Ascending aorta (tissue), 2 donors: ENCODE results near the gene PTGR1. TPM values are rescaled to one million over a fixed set of nuclear protein-coding genes. Genes with fewer than 3 reads are reported as not detected.
"Not testable (repeated sequence)": the region's sequence is repeated elsewhere in the genome, so short reads cannot be mapped to it uniquely, and the experiment has no call there.

ENCODE experiments used
- DNase-seq, 2 donors: peaks; one replicate each; pipeline ENCODE4 v3.0.0-alpha.2; 2019; ENCODE audit warnings: low spot score in 2 of 2
- H3K27ac ChIP-seq, 2 donors: fragments of 200-600 bp; sonication (generic); one replicate each; pipeline ENCODE4 v1.5.1; 2016 to 2017; ENCODE audit warnings: mild to moderate bottlenecking in 1 of 2
- H3K27me3 ChIP-seq: fragments of 200-600 bp; sonication (generic); one replicate; pipeline ENCODE4 v1.5.1; 2017
- H3K36me3 ChIP-seq, 2 donors: fragments of 200-600 bp; sonication (generic); one replicate each; pipeline ENCODE4 v1.5.1; 2016
- H3K4me1 ChIP-seq, 2 donors: fragments of 200-600 bp; sonication (generic); one replicate each; pipeline ENCODE4 v1.5.1; 2016 to 2017; ENCODE audit warnings: mild to moderate bottlenecking in 1 of 2
- H3K4me3 ChIP-seq, 2 donors: fragments of 200-600 bp; sonication (generic); one replicate each; pipeline ENCODE4 v1.5.1; 2016 to 2017; ENCODE audit warnings: mild to moderate bottlenecking in 1 of 2
- H3K9me3 ChIP-seq, 2 donors: fragments of 200-600 bp; sonication (generic); one replicate each; pipeline ENCODE4 v1.5.1; 2016
- CTCF ChIP-seq, 3 experiments: fragments of 200-600 bp in 2 of 3; fragments of 450-650 bp in 1 of 3; sonication (generic) in 2 of 3; IDR thresholded peaks; one replicate each; pipeline ENCODE4 v1.5.1; 2016 to 2019; ENCODE audit warnings: antibody characterized with exemption in 3 of 3, mild to moderate bottlenecking in 1 of 3, moderate library complexity in 1 of 3
- intact Hi-C: fragments of 100-400 bp; cut with DNase I; formaldehyde crosslinking; loops from one replicate; pipeline ENCODE4 v1.15.1; 2023
- total RNA-seq: library from RNA; depleted of rRNA; stranded (reverse); fragments of >200 nt; gene quantifications from one replicate; pipeline ENCODE4 v1.1.0, GENCODE V29; 2016

PTGR1 gene
- total RNA-seq, 1 donor from 2014 or later, result 86.2 TPM

GRCh38 chr9:111559000-111559610 is 40.3 kb downstream of the PTGR1 start:
- intact Hi-C loops, result no loop called here
- Histone ChIP-seq H3K4me1 (no peaks in the 10 kb centered on the region), H3K4me3 (no peak overlapping the region), H3K9me3 (peaks cover 15 to 44% of the 10 kb centered on the region in 2 donors), H3K27me3 (no peaks in the 10 kb centered on the region), H3K36me3 (peaks cover 5 to 68% of the 10 kb centered on the region in 2 donors), H3K27ac (no peak overlapping the region)
- no peak for TF ChIP-seq CTCF (IDR thresholded peaks at IDR 0.05)
- DNase-seq, result no peak

GRCh38 chr9:111555425-111555824 is 44.0 kb downstream of the PTGR1 start:
- H3K4me3 ChIP-seq, intact Hi-C loops, H3K4me1 ChIP-seq, H3K27ac ChIP-seq, H3K27me3 ChIP-seq, DNase-seq: not testable (repeated sequence)
- peaks cover 3 to 63% of the 10 kb centered on the region in 2 donors for H3K36me3 ChIP-seq
- H3K9me3 ChIP-seq, result peaks cover 31 to 81% of the 10 kb centered on the region in 2 donors

- peaks cover 79 to 100% of the 10 kb centered on the region in 2 donors for H3K9me3 ChIP-seq
- no peak for TF ChIP-seq CTCF (IDR thresholded peaks at IDR 0.05)
- no peak for DNase-seq
These were observed 50.8 kb downstream of the PTGR1 start for GRCh38 chr9:111548623-111549022.

GRCh38 chr9:111542497-111543254 is 56.8 kb downstream of the PTGR1 start:
- Histone ChIP-seq H3K27ac (no peak overlapping the region), H3K9me3 (peaks cover 91 to 100% of the 10 kb centered on the region in 2 donors), H3K4me1 (no peaks in the 10 kb centered on the region), H3K4me3 (no peak overlapping the region), H3K27me3 (no peaks in the 10 kb centered on the region), H3K36me3 (peaks cover 42 to 56% of the 10 kb centered on the region in 2 donors)
- TF ChIP-seq CTCF (IDR thresholded peaks at IDR 0.05), result no peak
- intact Hi-C loops, result no loop called here
- DNase-seq, result no peak

More at GRCh38 chr9:111548623-111549022, 50.8 kb downstream of the PTGR1 start:
- Histone ChIP-seq H3K27ac (no peak overlapping the region), H3K27me3 (no peaks in the 10 kb centered on the region), H3K36me3 (peaks cover 13 to 54% of the 10 kb centered on the region in 2 donors), H3K4me1 (no peaks in the 10 kb centered on the region), H3K4me3 (no peak overlapping the region)
- intact Hi-C loops, result no loop called here

GRCh38 chr9:111533099-111533790 is 66.2 kb downstream of the PTGR1 start:
- DNase-seq, result no peak
- no peak for TF ChIP-seq CTCF (IDR thresholded peaks at IDR 0.05)
- Histone ChIP-seq H3K27ac (no peak overlapping the region), H3K4me1 (no peaks in the 10 kb centered on the region), H3K9me3 (peaks cover 27 to 94% of the 10 kb centered on the region in 2 donors), H3K4me3 (no peak overlapping the region), H3K36me3 (peaks cover 81 to 99% of the 10 kb centered on the region in 2 donors), H3K27me3 (no peaks in the 10 kb centered on the region)
- intact Hi-C loops, result no loop called here

- H3K27ac ChIP-seq, result no peak overlapping the region
- H3K36me3 ChIP-seq, result peaks cover 67 to 97% of the 10 kb centered on the region in 2 donors
- peaks cover 15 to 79% of the 10 kb centered on the region in 2 donors for H3K9me3 ChIP-seq
- DNase-seq, result no peak
- H3K4me3 ChIP-seq, result no peak overlapping the region
- H3K27me3 ChIP-seq, result no peaks in the 10 kb centered on the region
- TF ChIP-seq CTCF (IDR thresholded peaks at IDR 0.05), result no peak
- intact Hi-C loops, result no loop called here
- no peaks in the 10 kb centered on the region for H3K4me1 ChIP-seq
These were observed 67.7 kb downstream of the PTGR1 start for GRCh38 chr9:111531716-111532115.
